Psoas muscle (tissue), 8 donors: ENCODE results near the gene BICDL1. TPM values are rescaled to one million over a fixed set of nuclear protein-coding genes. Genes with fewer than 3 reads are reported as not detected.
"Not testable (repeated sequence)": the region's sequence is repeated elsewhere in the genome, so short reads cannot be mapped to it uniquely, and the experiment has no call there.

Source experiments
- ATAC-seq, 4 donors: fragments of 200-7000 bp; cut with Tn5 transposase; one replicate each; pipeline ENCODE4 v1.9.1; 2020; ENCODE audit warnings: moderate library complexity in 3 of 4, mild to moderate bottlenecking in 2 of 4
- DNase-seq, 2 donors: peaks; one replicate each; pipeline ENCODE4 v3.0.0-alpha.2; 2020
- H3K27ac ChIP-seq: fragments of 200-600 bp; one replicate; pipeline ENCODE4 v1.8.0; 2022
- H3K27me3 ChIP-seq, 3 donors: fragments of 200-600 bp in 1 of 3; one replicate each; pipeline versions ENCODE4 v1.6.1 to v1.8.0; 2013 to 2022; ENCODE audit warnings: low read length in 2 of 3, mild to moderate bottlenecking in 2 of 3, moderate library complexity in 1 of 3; ENCODE audit not compliant: insufficient read depth in 3 of 3
- H3K36me3 ChIP-seq, 2 donors: fragments of 200-600 bp in 1 of 2; one replicate each; pipeline versions ENCODE4 v1.6.1 to v1.8.0; 2013 to 2022; ENCODE audit warnings: low read depth in 1 of 2, mild to moderate bottlenecking in 1 of 2, moderate library complexity in 1 of 2; ENCODE audit not compliant: insufficient read depth in 1 of 2
- H3K4me1 ChIP-seq: fragments of 200-600 bp; one replicate; pipeline ENCODE4 v1.8.0; 2022
- H3K4me3 ChIP-seq: fragments of 200-600 bp; one replicate; pipeline ENCODE4 v1.8.0; 2022; ENCODE audit warnings: mild to moderate bottlenecking
- H3K9me3 ChIP-seq: fragments of 200-600 bp; one replicate; pipeline ENCODE4 v1.8.0; 2022
- CTCF ChIP-seq: fragments of 200-600 bp; IDR thresholded peaks from one replicate; pipeline ENCODE4 v1.8.0; 2022; ENCODE audit warnings: antibody characterized with exemption
- WGBS, 3 donors: extraction: QIAGEN DNeasy Blood & Tissue Kit; methylation state at CpG; one replicate each; pipeline versions ENCODE4 v1.1.6 to v1.1.7; 2013; 5-methylcytosine and 5-hydroxymethylcytosine counted together
- intact Hi-C, 2 donors: fragments of 100-400 bp; cut with DNase I; formaldehyde crosslinking; loops; one replicate each; pipeline versions ENCODE4 v1.11.0 to v1.14.2; 2022
- polyA plus RNA-seq, 3 donors: library from polyadenylated mRNA; stranded (reverse); fragments of 200-250 nt; gene quantifications; one replicate each; pipeline ENCODE4 v1.2.3, GENCODE V29; 2013
- total RNA-seq, 4 donors: library from RNA; stranded (reverse); fragmentation: NEBNext Ultra II Directional in 2 of 4; extraction: Animal tissue kit (Norgen Biotek cat#: 25700) in 2 of 4; gene quantifications; one replicate each; pipeline versions ENCODE4 v1.2.1 to v1.2.4, GENCODE V29; 2021 to 2023
- donor health status: healthy with polysubstance abuse.
- donor health status: DM: no; HTN: no; CAD: no; lungs with moderate emphysema.
- donor health status: Bipolar disorder and iron deficiency.
- donor health status: healthy.
- donor health status: DM: yes; HTN: yes; CAD: no.
- donor health status: DM: no; HTN: no; CAD: no.
- donor health status: DM: no; HTN: no; CAD: no.
- donor health status: DM: yes; HTN: yes; CAD: no.

Gene BICDL1
- total and polyA plus RNA-seq, 7 donors: 0.05 to 0.22 (median 0.11) TPM; not detected in 1

GRCh38 chr12:120041386-120042231, 52.6 kb downstream of the BICDL1 start:
- no peak for DNase-seq
- intact Hi-C loops: no loop called here
- H3K27me3 ChIP-seq: peaks cover 0 to 11% (median 8%) of the 10 kb centered on the region in 3 donors
- no peak for ATAC-seq
- no peak overlapping the region for H3K4me3 ChIP-seq
- H3K36me3 ChIP-seq: no peaks in the 10 kb centered on the region
- H3K9me3 ChIP-seq: no peaks in the 10 kb centered on the region
- WGBS, 3 donors: 63 to 68% (median 64%) methylated on average over 11 of the region's 11 CpGs
- H3K4me1 ChIP-seq: no peaks in the 10 kb centered on the region
- H3K27ac ChIP-seq: no peak overlapping the region
- TF ChIP-seq CTCF: no peak

GRCh38 chr12:120045367-120045766, 56.3 kb downstream of the BICDL1 start:
- H3K27me3 ChIP-seq, H3K4me3 ChIP-seq, H3K27ac ChIP-seq, intact Hi-C loops, H3K9me3 ChIP-seq, H3K4me1 ChIP-seq, ATAC-seq, H3K36me3 ChIP-seq, DNase-seq: not testable (repeated sequence)
- WGBS, 3 donors: 88 to 93% (median 89%) methylated on average over 3 of the region's 5 CpGs

GRCh38 chr12:120047072-120047471, 58.0 kb downstream of the BICDL1 start:
- no peak for TF ChIP-seq CTCF
- no peaks in the 10 kb centered on the region for H3K9me3 ChIP-seq
- no peak overlapping the region for H3K27ac ChIP-seq
- DNase-seq: no peak
- H3K36me3 ChIP-seq: no peaks in the 10 kb centered on the region
- H3K27me3 ChIP-seq: peaks cover 0 to 8% (median 4%) of the 10 kb centered on the region in 3 donors
- no peaks in the 10 kb centered on the region for H3K4me1 ChIP-seq
- WGBS, 3 donors: 85 to 90% (median 89%) methylated on average over 1 of the region's 1 CpG
- no peak for ATAC-seq
- intact Hi-C loops: no loop called here
- H3K4me3 ChIP-seq: no peak overlapping the region

GRCh38 chr12:120048263-120048662, 59.2 kb downstream of the BICDL1 start:
- DNase-seq: no peak
- no peaks in the 10 kb centered on the region for H3K4me1 ChIP-seq
- intact Hi-C loops: no loop called here
- no peak for TF ChIP-seq CTCF
- H3K4me3 ChIP-seq: no peak overlapping the region
- H3K27me3 ChIP-seq: peaks cover 0 to 4% (median 3%) of the 10 kb centered on the region in 3 donors
- no peaks in the 10 kb centered on the region for H3K9me3 ChIP-seq
- ATAC-seq: no peak
- no peaks in the 10 kb centered on the region for H3K36me3 ChIP-seq
- H3K27ac ChIP-seq: no peak overlapping the region

- no peak for TF ChIP-seq CTCF
- 71 to 80% (median 78%) methylated on average over 6 of the region's 6 CpGs for WGBS, 3 donors
- ATAC-seq (no peak), DNase-seq (no peak)
- Histone ChIP-seq H3K9me3 (no peaks in the 10 kb centered on the region), H3K27me3 (no peaks in the 10 kb centered on the region), H3K4me1 (no peaks in the 10 kb centered on the region), H3K4me3 (no peak overlapping the region), H3K36me3 (no peaks in the 10 kb centered on the region), H3K27ac (no peak overlapping the region)
- intact Hi-C loops: no loop called here
Measured at GRCh38 chr12:120049426-120049825, 60.4 kb downstream of the BICDL1 start.
